Measurements from ENCODE around the gene ZNF785.

DNA sequence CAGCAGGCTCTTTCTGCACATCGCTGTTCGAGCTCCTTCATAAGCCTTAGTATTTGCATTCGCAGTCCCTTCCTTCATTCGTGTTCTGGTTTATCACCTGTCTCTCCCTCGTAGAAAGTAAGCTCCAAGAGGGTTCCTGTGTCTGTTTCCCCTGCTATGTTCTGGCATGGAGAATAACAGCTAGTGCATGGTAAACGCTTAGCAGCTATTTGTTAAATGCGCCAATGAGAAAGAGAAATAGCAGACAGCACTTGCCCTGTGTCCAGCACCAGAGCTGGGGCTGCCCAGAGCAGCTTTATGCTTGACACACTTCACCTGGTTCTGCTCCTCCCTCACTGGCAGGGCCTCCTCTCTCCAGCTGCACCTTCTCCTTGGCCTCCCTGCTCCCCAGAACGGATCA lies 19.5 kb downstream of the ZNF785 start:
- TF ChIP-seq, protein P1, sequence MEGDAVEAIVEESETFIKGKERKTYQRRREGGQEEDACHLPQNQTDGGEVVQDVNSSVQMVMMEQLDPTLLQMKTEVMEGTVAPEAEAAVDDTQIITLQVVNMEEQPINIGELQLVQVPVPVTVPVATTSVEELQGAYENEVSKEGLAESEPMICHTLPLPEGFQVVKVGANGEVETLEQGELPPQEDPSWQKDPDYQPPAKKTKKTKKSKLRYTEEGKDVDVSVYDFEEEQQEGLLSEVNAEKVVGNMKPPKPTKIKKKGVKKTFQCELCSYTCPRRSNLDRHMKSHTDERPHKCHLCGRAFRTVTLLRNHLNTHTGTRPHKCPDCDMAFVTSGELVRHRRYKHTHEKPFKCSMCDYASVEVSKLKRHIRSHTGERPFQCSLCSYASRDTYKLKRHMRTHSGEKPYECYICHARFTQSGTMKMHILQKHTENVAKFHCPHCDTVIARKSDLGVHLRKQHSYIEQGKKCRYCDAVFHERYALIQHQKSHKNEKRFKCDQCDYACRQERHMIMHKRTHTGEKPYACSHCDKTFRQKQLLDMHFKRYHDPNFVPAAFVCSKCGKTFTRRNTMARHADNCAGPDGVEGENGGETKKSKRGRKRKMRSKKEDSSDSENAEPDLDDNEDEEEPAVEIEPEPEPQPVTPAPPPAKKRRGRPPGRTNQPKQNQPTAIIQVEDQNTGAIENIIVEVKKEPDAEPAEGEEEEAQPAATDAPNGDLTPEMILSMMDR (IDR thresholded peaks at IDR 0.05) = no peak
- no peak for TF ChIP-seq EP300 (IDR thresholded peaks at IDR 0.05)
